IMR-90 (cell line): ENCODE measurements around the gene ALDH1A2. TPM values are rescaled to one million over a fixed set of nuclear protein-coding genes. Genes with fewer than 3 reads are reported as not detected.

Experiments
- ATAC-seq: fragments of 200-7000 bp; cut with Tn5 transposase; 2 replicates; pipeline ENCODE4 v1.9.1; 2020; ENCODE audit warnings: low read depth, mild to moderate bottlenecking, moderate library complexity
- BruUV-seq: library from RNA; stranded (reverse); fragments of 400-500 nt; replicated peaks from 2 replicates; lab custom pipeline; 2021; lab: Mats Ljungman, UMichigan
- CTCF ChIA-PET: fragments of 300-600 bp; formaldehyde crosslinking; extraction: SDS; loops from one replicate; lab custom pipeline; 2021; ENCODE audit warnings: antibody characterized with exemption; lab: Yijun Ruan, JAX
- POLR2A ChIA-PET: fragments of 300-600 bp; sonication (Branson Sonifier 250); formaldehyde crosslinking; loops from one replicate; lab custom pipeline; 2022; ENCODE audit warnings: antibody characterized with exemption; ENCODE audit not compliant: unreplicated experiment; lab: Charles Lee
- DNase-seq: peaks from one replicate; pipeline ENCODE4 v3.0.0; 2013
- H2AFZ ChIP-seq: replicated peaks from 2 replicates; pipeline ENCODE3; 2013; ENCODE audit warnings: low read length, mild to moderate bottlenecking; ENCODE audit not compliant: poor library complexity
- H2AK5ac ChIP-seq: 2 replicates; pipeline ENCODE4 v1.6.1; 2013; ENCODE audit warnings: low read depth, low read length, inconsistent platforms
- H2AK9ac ChIP-seq: replicated peaks from 2 replicates; pipeline ENCODE3; 2013; ENCODE audit warnings: mild to moderate bottlenecking, low read depth, low read length, moderate library complexity; ENCODE audit not compliant: poor library complexity
- H2BK120ac ChIP-seq: 2 replicates; pipeline ENCODE4 v1.6.1; 2013; ENCODE audit warnings: low read depth, low read length, inconsistent platforms
- H2BK15ac ChIP-seq: 3 replicates; pipeline ENCODE4 v1.6.1; 2013; ENCODE audit warnings: low read depth, low read length, inconsistent platforms
- H2BK20ac ChIP-seq: 2 replicates; pipeline ENCODE4 v1.6.1; 2013; ENCODE audit warnings: low read depth, mild to moderate bottlenecking, inconsistent platforms, low read length, moderate library complexity
- H2BK5ac ChIP-seq: 2 replicates; pipeline ENCODE4 v1.6.1; 2013; ENCODE audit warnings: mild to moderate bottlenecking, low read depth, low read length, inconsistent platforms; ENCODE audit not compliant: poor library complexity, severe bottlenecking
- H3K14ac ChIP-seq: replicated peaks from 2 replicates; pipeline ENCODE4 v1.6.1; 2013; ENCODE audit warnings: low read depth, low read length, inconsistent platforms
- H3K18ac ChIP-seq: 2 replicates; pipeline ENCODE4 v1.6.1; 2013; ENCODE audit warnings: low read depth, low read length, control low read depth
- H3K23ac ChIP-seq: 2 replicates; pipeline ENCODE4 v1.6.1; 2013; ENCODE audit warnings: low read depth, low read length, inconsistent platforms
- H3K27ac ChIP-seq: 2 replicates; pipeline ENCODE4 v1.5.1; 2013; ENCODE audit warnings: mild to moderate bottlenecking, control low read depth, low read length; ENCODE audit not compliant: insufficient read depth
- H3K27me3 ChIP-seq: 2 replicates; pipeline ENCODE4 v1.6.1; 2013; ENCODE audit warnings: low read length; ENCODE audit not compliant: control insufficient read depth, insufficient read depth
- H3K36me3 ChIP-seq: 2 replicates; pipeline ENCODE4 v1.6.1; 2013; ENCODE audit warnings: low read length, mixed read lengths; ENCODE audit not compliant: control insufficient read depth, insufficient read depth
- H3K4ac ChIP-seq: 2 replicates; pipeline ENCODE4 v1.6.1; 2013; ENCODE audit warnings: low read depth, low read length, inconsistent platforms
- H3K4me1 ChIP-seq: 2 replicates; pipeline ENCODE4 v1.6.1; 2013; ENCODE audit warnings: low read length, mixed read lengths; ENCODE audit not compliant: control insufficient read depth, insufficient read depth
- H3K4me2 ChIP-seq: 2 replicates; pipeline ENCODE4 v1.6.1; 2013; ENCODE audit warnings: low read depth, mild to moderate bottlenecking, control low read depth, low read length, moderate library complexity
- H3K4me3 ChIP-seq: 2 replicates; pipeline ENCODE4 v1.5.1; 2013; ENCODE audit warnings: low read depth, mild to moderate bottlenecking, control low read depth, low read length, moderate library complexity; ENCODE audit not compliant: insufficient read depth
- H3K56ac ChIP-seq: 2 replicates; pipeline ENCODE4 v1.6.1; 2013; ENCODE audit warnings: low read length, inconsistent platforms; ENCODE audit not compliant: insufficient read depth; ENCODE audit errors: extremely low read depth
- H3K79me1 ChIP-seq, 2 experiments: 2 replicates each; pipeline ENCODE4 v1.6.1; 2013; ENCODE audit warnings: low read length in 2 of 2, inconsistent platforms in 1 of 2, low read depth in 1 of 2
- H3K9ac ChIP-seq: 2 replicates; pipeline ENCODE4 v1.6.1; 2013; ENCODE audit warnings: low read depth, low read length, control low read depth
- H3K9me1 ChIP-seq: 2 replicates; pipeline ENCODE4 v1.6.1; 2013; ENCODE audit warnings: low read length, inconsistent platforms; ENCODE audit not compliant: insufficient read depth
- H3K9me3 ChIP-seq: 2 replicates; pipeline ENCODE4 v1.6.1; 2013; ENCODE audit warnings: low read length; ENCODE audit not compliant: control insufficient read depth, insufficient read depth
- H4K20me1 ChIP-seq: 2 replicates; pipeline ENCODE4 v1.6.1; 2013; ENCODE audit warnings: low read length, inconsistent platforms; ENCODE audit not compliant: insufficient read depth
- H4K5ac ChIP-seq: 2 replicates; pipeline ENCODE4 v1.6.1; 2013; ENCODE audit warnings: mild to moderate bottlenecking, low read depth, low read length, control low read depth
- H4K8ac ChIP-seq, 2 experiments: 2 replicates each; pipeline ENCODE4 v1.6.1; 2013; ENCODE audit warnings: low read depth in 2 of 2, low read length in 2 of 2, control low read depth in 1 of 2, inconsistent platforms in 1 of 2
- H4K91ac ChIP-seq: 2 replicates; pipeline ENCODE4 v1.6.1; 2013; ENCODE audit warnings: low read depth, low read length, inconsistent platforms; ENCODE audit not compliant: insufficient read depth
- BHLHE40 ChIP-seq: fragments of 150-350 bp; IDR thresholded peaks from 2 replicates; pipeline ENCODE4 v1.6.1; 2016; ENCODE audit warnings: mild to moderate bottlenecking, low read depth, low read length
- CEBPB ChIP-seq: IDR thresholded peaks from 2 replicates; pipeline ENCODE4 v1.6.1; 2012; ENCODE audit warnings: low read depth, low read length, improper control_type of control experiment
- CHD1 ChIP-seq: IDR thresholded peaks from 2 replicates; pipeline ENCODE4 v1.6.1; 2012; ENCODE audit warnings: low read depth, low read length, improper control_type of control experiment
- CTCF ChIP-seq: conservative IDR thresholded peaks from 2 replicates; pipeline ENCODE4 v1.5.1; 2012; ENCODE audit warnings: mild to moderate bottlenecking, low read depth, low read length, improper control_type of control experiment
- ELK1 ChIP-seq: fragments of 150-350 bp; IDR thresholded peaks from 2 replicates; pipeline ENCODE4 v1.6.1; 2016; ENCODE audit warnings: low read depth, mild to moderate bottlenecking, low read length, moderate library complexity, borderline replicate concordance
- FOS ChIP-seq: fragments of 150-350 bp; IDR thresholded peaks from 2 replicates; pipeline ENCODE4 v1.6.1; 2016; ENCODE audit warnings: low read depth, low read length
- MAFK ChIP-seq: IDR thresholded peaks from 2 replicates; pipeline ENCODE4 v1.6.1; 2012; ENCODE audit warnings: low read depth, low read length, improper control_type of control experiment
- MAZ ChIP-seq: IDR thresholded peaks from 2 replicates; pipeline ENCODE4 v1.6.1; 2012; ENCODE audit warnings: low read depth, mild to moderate bottlenecking, low read length, improper control_type of control experiment, moderate library complexity, borderline replicate concordance
- MXI1 ChIP-seq: IDR thresholded peaks from 2 replicates; pipeline ENCODE4 v1.6.1; 2012; ENCODE audit warnings: low read depth, mild to moderate bottlenecking, low read length, moderate library complexity, borderline replicate concordance
- NFE2L2 ChIP-seq: fragments of 150-350 bp; IDR thresholded peaks from 2 replicates; pipeline ENCODE4 v1.6.1; 2016; ENCODE audit warnings: low read depth, mild to moderate bottlenecking, low read length
- POLR2A ChIP-seq: IDR thresholded peaks from 2 replicates; pipeline ENCODE4 v1.6.1; 2012; ENCODE audit warnings: mild to moderate bottlenecking, low read depth, low read length
- RAD21 ChIP-seq: IDR thresholded peaks from 2 replicates; pipeline ENCODE4 v1.6.1; 2012; ENCODE audit warnings: low read length, improper control_type of control experiment
- RCOR1 ChIP-seq: IDR thresholded peaks from 2 replicates; pipeline ENCODE4 v1.6.1; 2012; ENCODE audit warnings: mild to moderate bottlenecking, low read length, improper control_type of control experiment; ENCODE audit not compliant: insufficient replicate concordance
- RFX5 ChIP-seq: IDR thresholded peaks from 2 replicates; pipeline ENCODE4 v1.8.0; 2012; ENCODE audit warnings: low read depth, mild to moderate bottlenecking, low read length, moderate library complexity
- SMC3 ChIP-seq: fragments of 150-350 bp; IDR thresholded peaks from 2 replicates; pipeline ENCODE4 v1.6.1; 2016; ENCODE audit warnings: low read depth, mild to moderate bottlenecking, antibody characterized with exemption, low read length, moderate library complexity
- USF2 ChIP-seq: fragments of 150-350 bp; IDR thresholded peaks from 2 replicates; pipeline ENCODE4 v1.6.1; 2017; ENCODE audit warnings: mild to moderate bottlenecking, antibody characterized with exemption, low read length, low read depth
- WGBS, 2 experiments: methylation state at CpG; one replicate each; pipeline versions ENCODE4 v1.1.5 to v1.1.7; 2013; ENCODE audit warnings: missing lambda C conversion rate in 2 of 2; ENCODE audit not compliant: insufficient read length in 1 of 2; ENCODE audit errors: extremely low coverage in 2 of 2; 5-methylcytosine and 5-hydroxymethylcytosine counted together
- dilution Hi-C: fragments of 300-500 bp; cut with HindIII; formaldehyde crosslinking; loops from one replicate; pipeline ENCODE4 v1.14.3; 2018; ENCODE audit warnings: low sequenced_read_pairs; ENCODE audit not compliant: unreplicated experiment
- in situ Hi-C: fragments of 300-500 bp; cut with MboI; formaldehyde crosslinking; loops from 3 replicates; pipeline ENCODE4 v1.14.3; 2019; ENCODE audit warnings: low sequenced_read_pairs, inconsistent platforms, mixed read lengths
- intact Hi-C: fragments of 100-400 bp; cut with micrococcal nuclease; formaldehyde crosslinking; loops from 2 replicates; pipeline ENCODE4 v1.10.0; 2022
- polyA plus RNA-seq, 3 experiments: library from polyadenylated mRNA; depleted of rRNA; stranded (reverse); fragments of >200 nt; gene quantifications; 2 replicates each; pipeline ENCODE4 v1.2.3, GENCODE V29; 2012; ENCODE audit warnings: low replicate concordance in 1 of 3
- total RNA-seq: library from RNA; depleted of rRNA; stranded (reverse); fragments of >200 nt; gene quantifications from 2 replicates; pipeline ENCODE4 v1.2.3, GENCODE V29; 2012

ALDH1A2 gene
- total and polyA plus RNA-seq, 2 of the 4 experiments (the other 2 are of a cell fraction) = not detected

- no peak overlapping the region for H3K4ac ChIP-seq
- H4K8ac ChIP-seq = no peak overlapping the region
- no peak overlapping the region for H3K56ac ChIP-seq
- no peak overlapping the region for H2AFZ ChIP-seq
- H3K36me3 ChIP-seq = no peaks in the 10 kb centered on the region
- H4K91ac ChIP-seq = no peak overlapping the region
- H2BK120ac ChIP-seq = no peak overlapping the region
- no peaks in the 10 kb centered on the region for H3K79me1 ChIP-seq
- dilution Hi-C loops = no loop called here
- no CpG with 5 or more reads among the region's 5 CpGs for WGBS, 2 experiments
- no peak overlapping the region for H3K23ac ChIP-seq
- H3K18ac ChIP-seq = no peak overlapping the region
- peaks cover 8% of the 10 kb centered on the region for H3K9me3 ChIP-seq
- H3K27ac ChIP-seq = no peak overlapping the region
- H2AK5ac ChIP-seq = no peak overlapping the region
- DNase-seq (no peak), ATAC-seq (no peak)
- H3K9me1 ChIP-seq = no peaks in the 10 kb centered on the region
- no peak overlapping the region for H2BK15ac ChIP-seq
- H3K4me3 ChIP-seq = no peak overlapping the region
- no peak overlapping the region for H2BK5ac ChIP-seq
- POLR2A ChIA-PET = no interaction called here
- in situ Hi-C loops = no loop called here
- no peaks in the 10 kb centered on the region for H4K20me1 ChIP-seq
- CTCF ChIA-PET = interaction anchor here (1.6 kb wide), 1 partner anchor 9 kb away, joined by 6 read pairs; no protein-coding TSS in a partner anchor
- H4K5ac ChIP-seq = no peak overlapping the region
- no peak overlapping the region for H2AK9ac ChIP-seq
- peaks cover 41% of the 10 kb centered on the region for H3K27me3 ChIP-seq
- TF ChIP-seq CEBPB (no peak), BHLHE40 (no peak), NFE2L2 (no peak), POLR2A (no peak), MXI1 (no peak), CTCF (no peak), SMC3 (no peak), RCOR1 (no peak), USF2 (no peak), CHD1 (no peak), MAFK (no peak), MAZ (no peak), FOS (no peak), ELK1 (no peak), RAD21 (no peak), RFX5 (no peak)
- H3K4me1 ChIP-seq = 0 out of 2 replicates have a peak, but pooled peaks cover 1% of the 10 kb centered on the region
- no TSS peak for BruUV-seq
- H2BK20ac ChIP-seq = no peak overlapping the region
- H3K14ac ChIP-seq = no peak overlapping the region
- intact Hi-C loops = no loop called here
- no peak overlapping the region for H3K9ac ChIP-seq
- H3K4me2 ChIP-seq = no peak overlapping the region
Observed at GRCh38 chr15:58062175-58062574, 3.3 kb downstream of the ALDH1A2 start.
